Dermis microvascular lymphatic vessel endothelial cell (primary cell): Measurements from ENCODE around the gene CPLX1. TPM values are rescaled to one million over a fixed set of nuclear protein-coding genes. Genes with fewer than 3 reads are reported as not detected.
"Not testable (repeated sequence)": the region's sequence is repeated elsewhere in the genome, so short reads cannot be mapped to it uniquely, and the experiment has no call there.

Source experiments
- DNase-seq, 2 donors: peaks; one replicate each; pipeline versions ENCODE4 v3.0.0 to v3.0.0-alpha.2; 2010; ENCODE audit warnings: low read depth in 2 of 2
- total RNA-seq: library from RNA; depleted of rRNA; stranded (reverse); fragments of >200 nt; gene quantifications from 2 replicates; pipeline ENCODE4 v1.2.1, GENCODE V29; 2014

Gene CPLX1
- total RNA-seq, 1 donor from 2014 or later: under 0.01 TPM

- DNase-seq: no peak
Measured at GRCh38 chr4:738781-739280, 87.1 kb downstream of the CPLX1 start.

GRCh38 chr4:736561-736960 is 89.4 kb downstream of the CPLX1 start:
- DNase-seq: not testable (repeated sequence)

GRCh38 chr4:735583-735982 is 90.3 kb downstream of the CPLX1 start:
- DNase-seq: no peak

Other genes with a start within 250 kb of the CPLX1 start
- gene TMEM271, start 249.8 kb downstream of the CPLX1 start, total RNA-seq: not detected in 2 replicates
- 3.2 and 9.5 TPM in 2 replicates for gene PDE6B, start 200.6 kb downstream of the CPLX1 start, total RNA-seq
- gene ATP5ME, start 151.9 kb downstream of the CPLX1 start, total RNA-seq: 141 and 209 TPM in 2 replicates
- gene MYL5, start 151.6 kb downstream of the CPLX1 start, total RNA-seq: 11.2 and 16.7 TPM in 2 replicates
- 4.4 and 9.7 TPM in 2 replicates for gene SLC49A3, start 137.0 kb downstream of the CPLX1 start, total RNA-seq
- gene PCGF3, start 120.3 kb downstream of the CPLX1 start, total RNA-seq: 33.2 and 49.9 TPM in 2 replicates
- 45.1 and 77.1 TPM in 2 replicates for gene GAK, start 106.2 kb upstream of the CPLX1 start, total RNA-seq
- 7.6 and 13.8 TPM in 2 replicates for gene TMEM175, start 106.3 kb upstream of the CPLX1 start, total RNA-seq
- 13.2 and 20.9 TPM in 2 replicates for gene DGKQ, start 147.4 kb upstream of the CPLX1 start, total RNA-seq
- gene IDUA, start 160.9 kb upstream of the CPLX1 start, total RNA-seq: 5.4 and 10.5 TPM in 2 replicates
- gene SLC26A1, start 167.3 kb upstream of the CPLX1 start, total RNA-seq: 0.13 TPM in 2 replicates
- 6.2 and 14.3 TPM in 2 replicates for gene FGFRL1, start 185.5 kb upstream of the CPLX1 start, total RNA-seq